Ovary (tissue), 9 donors: ENCODE measurements around the gene SPRR5. TPM values are rescaled to one million over a fixed set of nuclear protein-coding genes. Genes with fewer than 3 reads are reported as not detected.

ENCODE experiments used
- DNase-seq, 5 donors: peaks; one replicate each; pipeline ENCODE4 v3.0.0-alpha.2; 2019 to 2020
- H3K27ac ChIP-seq, 2 donors: fragments of 200-600 bp; one replicate each; pipeline versions ENCODE4 v1.5.1 to v1.8.0; 2019 to 2022
- H3K27me3 ChIP-seq: fragments of 200-600 bp; one replicate; pipeline ENCODE4 v1.8.0; 2022
- H3K36me3 ChIP-seq: fragments of 200-600 bp; sonication (generic); one replicate; pipeline ENCODE4 v1.5.1; 2019
- H3K4me1 ChIP-seq: one replicate; pipeline ENCODE4 v1.8.1; 2013; ENCODE audit warnings: mild to moderate bottlenecking, moderate library complexity; ENCODE audit not compliant: insufficient read depth
- H3K4me3 ChIP-seq: fragments of 200-600 bp; sonication (generic); one replicate; pipeline ENCODE4 v1.5.1; 2017
- H3K9me3 ChIP-seq, 2 donors: fragments of 200-600 bp in 1 of 2; sonication (generic) in 1 of 2; one replicate each; pipeline versions ENCODE4 v1.5.1 to v1.8.1; 2013 to 2019; ENCODE audit warnings: mild to moderate bottlenecking in 1 of 2, moderate library complexity in 1 of 2
- CTCF ChIP-seq, 3 donors: fragments of 450-650 bp in 2 of 3; fragments of 200-600 bp in 1 of 3; IDR thresholded peaks; one replicate each; pipeline versions ENCODE4 v1.5.1 to v1.8.0; 2016 to 2022; ENCODE audit warnings: antibody characterized with exemption in 3 of 3, mild to moderate bottlenecking in 1 of 3
- EP300 ChIP-seq: sonication (generic); formaldehyde crosslinking; IDR thresholded peaks from one replicate; pipeline ENCODE4 v1.6.1; 2017; ENCODE audit warnings: antibody characterized with exemption
- POLR2A ChIP-seq: fragments of 450-650 bp; IDR thresholded peaks from one replicate; pipeline ENCODE4 v1.6.1; 2017; ENCODE audit warnings: antibody characterized with exemption, mild to moderate bottlenecking, moderate library complexity
- WGBS, 3 donors: extraction: QIAGEN DNeasy Blood & Tissue Kit in 1 of 3; methylation state at CpG; one replicate each; pipeline versions ENCODE4 v1.1.5 to v1.1.7; 2013 to 2017; 5-methylcytosine and 5-hydroxymethylcytosine counted together
- intact Hi-C, 4 donors: fragments of 100-400 bp; cut with DNase I; formaldehyde crosslinking; loops; one replicate each; pipeline versions ENCODE4 v1.11.0 to v1.15.1; 2022 to 2023
- polyA plus RNA-seq, 2 donors: library from polyadenylated mRNA; stranded (reverse); fragments of 200-250 nt in 1 of 2; fragments of 350-450 nt in 1 of 2; fragmentation: Illumina TruSeq in 1 of 2; extraction: RNeasy Lipid Tissue Mini Kit (QIAGEN cat#74804) in 1 of 2; gene quantifications; one replicate each; pipeline ENCODE4 v1.2.3, GENCODE V29; 2013 to 2014
- total RNA-seq, 7 donors: library from RNA; depleted of rRNA in 2 of 7; stranded (reverse); fragments of >200 nt in 2 of 7; fragmentation: NEBNext Ultra II Directional in 3 of 7; extraction: Animal tissue kit (Norgen Biotek cat#: 25700) in 3 of 7; gene quantifications; one replicate each; pipeline versions ENCODE4 v1.1.0 to v1.2.4, GENCODE V29; 2016 to 2023
- donor health status: DM: no; HTN: no; CAD: no; lungs with moderate emphysema.
- donor health status: DM: no; HTN: no; CAD: no.
- donor health status: Bipolar disorder and iron deficiency.
- donor health status: DM: yes; HTN: yes; CAD: no.
- donor health status: DM: no; HTN: no; CAD: no.
- donor health status: DM: yes; HTN: yes; CAD: no.

SPRR5 gene
- total and polyA plus RNA-seq, 9 donors: not detected

- DNase-seq: no peak
- WGBS, 3 donors: 78 to 80% (median 78%) methylated on average over 3 of the region's 3 CpGs
- intact Hi-C loops: no loop called here
These were observed 36.7 kb downstream of the SPRR5 start, which contains the start of gene SPRR1A for GRCh38 chr1:152983743-152984142. Gene SPRR1A, plus strand, starts transcription at chr1:152984081. Its CDS starts 1,150 bp downstream, at chr1:152985231.

DNA sequence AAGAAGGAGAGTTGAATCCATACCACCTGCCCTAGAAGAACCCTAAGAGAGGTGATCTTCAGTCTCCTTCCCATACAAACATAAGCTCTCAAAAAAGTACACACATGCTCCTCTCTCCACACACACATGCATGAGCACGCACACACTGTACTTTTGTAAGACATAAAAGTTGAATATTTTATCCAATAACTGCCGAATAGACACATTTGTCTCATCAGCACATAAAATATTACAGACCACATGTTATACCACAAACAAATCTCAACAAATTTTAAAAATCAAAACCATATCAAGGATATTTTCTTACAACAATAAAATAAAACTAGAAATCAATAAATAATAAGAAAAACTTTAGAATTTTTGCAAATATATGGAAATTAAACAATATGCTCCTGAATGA is 39.6 kb downstream of the SPRR5 start:
- TF ChIP-seq POLR2A: no peak
- no peak for TF ChIP-seq CTCF (IDR thresholded peaks at IDR 0.05)
- TF ChIP-seq EP300: no peak
- 89 to 94% (median 92%) methylated on average over 2 of the region's 2 CpGs for WGBS, 3 donors
- Histone ChIP-seq H3K27ac (no peak overlapping the region), H3K27me3 (no peaks in the 10 kb centered on the region), H3K4me3 (no peak overlapping the region), H3K4me1 (no peaks in the 10 kb centered on the region), H3K36me3 (no peaks in the 10 kb centered on the region), H3K9me3 (no peaks in the 10 kb centered on the region)
- no peak for DNase-seq
- intact Hi-C loops: no loop called here

More at GRCh38 chr1:152983743-152984142, 36.7 kb downstream of the SPRR5 start, which contains the start of gene SPRR1A:
- TF ChIP-seq POLR2A: no peak
- no peak for TF ChIP-seq EP300
- TF ChIP-seq CTCF (IDR thresholded peaks at IDR 0.05): no peak
- Histone ChIP-seq H3K4me3 (no peak within 1 kb of the TSS), H3K36me3 (no peaks in the 10 kb centered on the region), H3K9me3 (no peaks in the 10 kb centered on the region), H3K27ac (no peak within 1 kb of the TSS), H3K4me1 (no peaks in the 10 kb centered on the region), H3K27me3 (no peaks in the 10 kb centered on the region)

- no peaks in the 10 kb centered on the region for H3K9me3 ChIP-seq
- WGBS, 3 donors: 77 to 82% (median 79%) methylated on average over 6 of the region's 6 CpGs
- DNase-seq: no peak
- H3K36me3 ChIP-seq: no peaks in the 10 kb centered on the region
- TF ChIP-seq POLR2A: no peak
- no peak for TF ChIP-seq CTCF (IDR thresholded peaks at IDR 0.05)
- TF ChIP-seq EP300: no peak
- no peak overlapping the region for H3K4me3 ChIP-seq
- intact Hi-C loops: no loop called here
- H3K27me3 ChIP-seq: no peaks in the 10 kb centered on the region
- H3K4me1 ChIP-seq: peaks cover 2% of the 10 kb centered on the region
- H3K27ac ChIP-seq: no peak overlapping the region
These were observed 46.2 kb downstream of the SPRR5 start for GRCh38 chr1:152993186-152993585.

DNA sequence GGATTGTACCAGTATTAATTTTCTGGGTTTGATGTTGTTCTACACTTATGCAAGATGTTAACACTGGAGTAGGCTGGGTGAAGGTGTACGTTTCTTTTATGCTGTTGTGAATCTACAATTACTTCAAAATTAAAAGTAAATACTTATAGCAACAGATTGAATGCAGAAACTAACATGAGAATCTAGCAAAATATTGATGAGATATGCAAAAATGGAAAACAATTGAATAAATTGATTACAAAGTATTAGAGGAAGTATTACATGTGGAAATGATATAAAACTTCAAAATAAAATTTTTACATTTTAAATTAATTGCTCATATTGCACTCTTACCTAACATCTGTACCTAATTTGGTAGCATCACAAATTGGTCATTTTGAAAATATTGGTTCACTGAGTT is 48.8 kb downstream of the SPRR5 start:
- Histone ChIP-seq H3K4me3 (no peak overlapping the region), H3K36me3 (no peaks in the 10 kb centered on the region), H3K9me3 (no peaks in the 10 kb centered on the region), H3K27ac (no peak overlapping the region), H3K4me1 (peaks cover 2% of the 10 kb centered on the region), H3K27me3 (no peaks in the 10 kb centered on the region)
- WGBS, 3 donors: 3 to 39% (median 33%) methylated on average over 1 of the region's 1 CpG
- TF ChIP-seq CTCF (IDR thresholded peaks at IDR 0.05) (no peak), EP300 (no peak), POLR2A (no peak)
- intact Hi-C loops: no loop called here
- DNase-seq: no peak
